GM19193 (cell line): ENCODE measurements around the gene SLC6A6.

Experiments
- POLR2A ChIP-seq: IDR thresholded peaks from 4 replicates; pipeline ENCODE4 v1.6.1; 2011; ENCODE audit not compliant: insufficient read depth, insufficient read length; ENCODE audit errors: extremely low read depth

The SLC6A6 gene

DNA sequence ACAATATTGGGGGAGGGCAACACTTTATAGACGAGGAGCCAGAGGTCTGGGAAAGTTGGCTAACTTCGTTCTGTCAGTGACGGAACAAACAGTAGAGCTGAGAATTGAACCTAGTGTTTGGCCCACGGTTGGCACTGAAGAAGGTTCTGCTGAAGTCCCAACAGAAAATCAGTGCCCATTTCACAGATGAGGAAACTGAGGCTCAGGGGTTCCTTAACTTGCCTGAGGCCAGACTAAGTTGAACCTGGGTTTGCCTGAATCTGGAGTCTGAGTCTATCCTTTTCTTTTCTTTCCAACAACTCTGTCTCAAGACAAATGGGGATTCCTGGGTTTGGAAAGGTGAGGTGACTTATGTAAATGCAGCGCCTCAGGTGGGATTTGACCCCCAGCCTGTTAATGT is 55.1 kb downstream of the SLC6A6 start:
- no peak for TF ChIP-seq POLR2A

DNA sequence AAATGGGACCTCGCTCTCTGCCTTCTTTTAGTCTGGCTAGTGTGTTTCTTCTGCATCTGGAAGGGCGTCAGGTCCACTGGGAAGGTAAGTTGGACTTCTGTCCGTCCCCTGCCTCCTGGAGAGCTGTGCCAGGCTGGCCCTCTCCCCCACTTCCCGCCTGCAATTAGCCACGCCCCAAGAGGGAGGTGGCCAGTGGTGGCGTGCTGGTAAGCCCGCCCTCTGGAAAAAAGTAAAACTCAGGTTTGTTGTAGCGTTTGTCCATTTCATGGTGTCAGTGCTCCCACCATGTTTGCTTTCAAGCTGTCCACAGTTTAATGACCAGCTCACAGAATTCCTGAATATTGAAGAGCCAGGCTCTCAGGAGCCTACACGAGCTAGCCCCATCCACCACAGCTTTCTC is 55.6 kb downstream of the SLC6A6 start:
- no peak for TF ChIP-seq POLR2A

DNA sequence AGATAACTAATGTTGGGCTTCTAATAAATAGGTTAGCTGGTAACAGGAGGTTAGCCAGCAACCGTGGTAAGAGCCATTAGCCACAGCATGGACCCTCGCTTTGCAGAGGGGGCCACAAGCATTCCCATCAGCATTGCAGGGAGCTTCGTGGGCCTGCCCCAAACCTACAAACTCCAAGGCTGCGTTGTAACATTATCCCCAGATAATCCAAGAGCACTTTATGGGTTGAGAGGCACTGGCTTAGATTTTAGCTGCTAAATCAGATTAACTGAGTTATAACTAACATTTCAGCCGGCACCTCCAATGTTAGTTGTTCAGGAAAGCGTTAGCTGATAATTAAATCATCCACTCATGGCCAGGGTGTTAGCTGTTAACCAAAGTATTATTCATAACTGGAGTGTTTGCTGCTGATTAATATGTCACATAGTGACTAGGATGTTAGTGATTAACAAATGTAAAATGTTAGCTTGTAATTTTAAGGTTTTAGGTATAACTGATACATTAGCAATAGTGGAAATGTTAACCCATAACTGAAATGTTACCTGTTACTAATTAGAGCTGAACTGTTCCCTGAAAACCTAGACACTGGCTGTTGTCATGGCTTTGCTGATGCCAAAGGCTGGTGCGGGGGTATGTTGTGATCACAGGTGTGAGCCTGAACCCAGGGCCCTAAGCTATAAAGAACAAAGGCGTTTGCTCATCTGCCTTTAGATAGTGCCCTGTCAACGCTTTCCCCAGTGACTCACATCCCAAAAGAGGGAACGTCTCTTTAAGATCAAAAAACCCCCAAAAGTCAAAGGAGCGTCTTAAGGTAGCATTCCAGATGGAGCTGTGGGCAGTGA is 56.2 kb downstream of the SLC6A6 start:
- no peak for TF ChIP-seq POLR2A

DNA sequence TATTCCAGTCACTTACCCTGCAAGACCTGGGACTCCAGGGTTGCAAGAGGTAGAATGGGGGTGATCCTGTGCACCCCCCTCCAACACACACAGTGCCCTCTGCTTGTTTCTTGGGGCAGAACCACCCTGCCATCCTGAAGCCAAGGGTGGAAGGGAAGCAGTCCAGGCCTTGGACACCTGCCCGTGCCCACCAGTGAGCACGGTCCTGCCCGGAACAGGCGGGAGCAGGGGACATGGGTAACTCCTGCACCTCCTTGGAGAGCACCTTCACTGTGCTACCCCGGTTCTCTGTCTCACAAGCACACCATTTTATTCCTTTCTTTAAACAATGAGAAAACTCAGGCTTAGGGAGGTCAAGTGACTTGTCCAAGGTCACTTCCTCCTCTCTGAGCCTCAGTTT is 57.0 kb downstream of the SLC6A6 start:
- TF ChIP-seq POLR2A = no peak

DNA sequence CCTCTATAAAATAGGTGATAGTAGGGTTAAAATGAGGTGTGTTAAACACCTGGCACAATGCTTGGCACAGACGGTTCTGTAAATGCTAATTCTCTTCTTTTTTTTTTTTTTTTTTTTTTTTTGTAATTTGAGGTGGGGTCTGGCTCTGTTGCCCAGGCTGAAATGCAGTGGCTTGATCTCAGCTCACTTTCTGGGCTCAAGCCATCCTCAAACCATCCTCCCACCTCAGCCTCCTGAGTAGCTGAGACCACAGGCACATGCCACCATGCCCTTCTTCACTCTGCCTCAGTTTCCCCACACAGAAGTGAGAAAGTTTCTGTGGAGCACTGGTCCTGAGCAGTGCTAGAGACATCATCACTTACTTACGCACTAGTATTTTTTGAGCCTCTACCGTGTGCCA is 57.4 kb downstream of the SLC6A6 start:
- no peak for TF ChIP-seq POLR2A

DNA sequence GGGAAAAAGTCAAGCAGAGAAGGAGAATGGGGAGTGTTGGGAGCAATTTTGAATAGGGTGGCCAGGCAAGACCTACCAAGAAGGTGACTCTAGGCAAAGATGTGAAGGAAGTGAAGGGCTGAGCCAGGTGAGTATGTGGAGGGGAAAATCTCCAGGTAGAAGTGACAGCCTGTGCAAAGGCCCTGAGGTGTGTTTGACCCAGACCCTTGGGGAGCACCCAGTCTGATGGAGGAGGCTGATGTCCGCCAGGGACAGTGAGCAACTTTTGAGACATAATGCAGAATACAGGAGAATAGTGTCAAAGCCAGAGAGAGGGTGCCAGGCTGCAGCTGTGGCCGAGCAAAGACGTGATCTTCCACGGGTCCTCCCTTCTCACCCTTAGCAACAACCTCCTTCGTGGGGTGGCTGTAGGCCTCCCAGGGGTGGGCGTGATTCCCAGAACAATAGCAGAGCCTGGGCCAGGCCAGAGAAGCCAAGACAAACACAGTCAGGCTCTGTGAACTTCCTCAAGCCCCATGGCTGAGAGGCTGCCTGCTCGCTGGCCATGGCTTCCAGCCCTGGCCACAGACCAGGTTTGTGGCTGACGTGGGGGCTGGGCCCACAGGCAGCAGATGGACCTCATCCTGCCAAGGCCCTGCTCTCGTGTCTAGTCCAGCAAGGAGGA is 58.1 kb downstream of the SLC6A6 start:
- TF ChIP-seq POLR2A = no peak

DNA sequence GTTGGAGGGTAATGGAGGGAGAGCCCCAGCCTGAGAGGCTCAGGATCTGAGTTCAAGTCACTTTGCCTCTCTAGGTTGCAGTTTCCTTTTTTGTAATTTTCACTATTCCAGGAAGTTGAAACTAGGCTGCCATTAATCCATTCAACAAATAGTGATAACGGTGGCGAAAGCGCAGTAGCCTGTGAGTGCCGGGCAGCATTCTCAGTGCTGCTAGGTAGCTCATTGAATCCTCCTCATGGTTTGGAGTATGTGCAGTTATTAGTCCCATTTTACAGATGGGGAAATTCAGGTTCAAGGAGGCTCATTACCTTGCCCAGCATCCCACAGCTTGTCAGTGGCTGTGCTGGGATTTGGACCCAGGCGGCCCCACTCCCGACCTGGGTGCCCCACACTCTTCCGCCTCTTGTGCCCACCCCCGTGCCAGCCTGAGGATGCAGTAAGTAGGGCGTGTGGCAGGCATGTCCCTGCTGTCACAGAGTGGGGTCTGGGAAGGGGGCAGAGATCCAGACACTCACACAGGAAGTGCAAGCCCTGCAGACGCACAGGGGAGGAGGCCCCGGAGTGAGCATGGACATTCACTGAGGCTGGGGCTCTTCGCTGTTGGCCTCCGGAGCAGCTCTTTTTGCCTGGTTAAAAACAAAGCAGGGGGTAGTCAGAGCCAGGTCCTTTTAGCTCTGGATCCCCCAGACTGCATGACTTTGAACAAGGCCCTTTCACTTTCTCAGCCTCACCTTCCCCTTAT is 58.8 kb downstream of the SLC6A6 start:
- TF ChIP-seq POLR2A = no peak

DNA sequence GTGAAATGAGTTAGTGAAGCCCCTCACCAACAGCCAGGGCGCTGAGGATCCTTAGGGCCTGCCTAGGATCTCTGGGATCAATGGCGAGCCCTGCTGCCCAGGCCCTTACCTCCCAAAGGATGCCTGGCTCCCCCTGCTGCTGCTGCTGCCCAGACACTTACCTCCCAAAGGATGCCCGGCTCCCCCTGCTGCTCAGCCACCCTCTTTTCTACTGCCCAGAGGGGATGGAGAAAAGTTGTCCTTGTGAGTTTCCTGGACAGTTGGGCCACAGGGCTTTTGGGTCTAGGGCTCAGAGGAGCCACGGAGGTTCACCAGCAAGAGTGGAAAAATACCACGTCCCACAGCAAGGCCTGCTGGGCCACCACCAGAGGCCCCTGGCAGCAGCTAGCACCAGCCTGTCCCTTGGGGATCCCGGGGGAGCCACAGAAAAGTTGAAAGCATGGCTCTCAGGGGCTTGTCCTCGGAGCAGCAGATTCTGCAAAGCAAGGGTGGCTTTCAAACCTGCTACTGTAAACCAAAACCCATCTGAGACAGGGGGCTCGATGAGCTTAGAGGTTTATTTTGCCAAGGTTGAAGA is 59.4 kb downstream of the SLC6A6 start:
- no peak for TF ChIP-seq POLR2A

DNA sequence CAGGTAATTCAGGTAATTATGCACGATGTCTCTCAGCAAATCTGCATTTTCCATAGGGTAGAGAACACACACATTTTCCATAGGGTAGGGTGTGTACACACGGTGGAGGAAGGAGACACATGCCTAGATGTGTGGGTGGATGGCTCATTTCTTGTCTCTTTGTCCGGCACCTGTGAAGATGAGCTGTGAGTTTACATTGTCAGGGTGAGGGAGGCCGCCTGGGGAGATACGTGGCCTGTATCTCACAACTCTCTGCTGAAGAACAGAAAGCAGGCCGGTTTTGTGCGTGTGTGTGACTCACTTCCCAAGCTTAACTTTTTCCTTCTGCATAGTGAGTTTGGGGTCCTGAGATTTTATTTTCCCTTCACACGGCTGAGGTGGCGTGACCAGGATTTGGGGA is 60.3 kb downstream of the SLC6A6 start:
- no peak for TF ChIP-seq POLR2A

DNA sequence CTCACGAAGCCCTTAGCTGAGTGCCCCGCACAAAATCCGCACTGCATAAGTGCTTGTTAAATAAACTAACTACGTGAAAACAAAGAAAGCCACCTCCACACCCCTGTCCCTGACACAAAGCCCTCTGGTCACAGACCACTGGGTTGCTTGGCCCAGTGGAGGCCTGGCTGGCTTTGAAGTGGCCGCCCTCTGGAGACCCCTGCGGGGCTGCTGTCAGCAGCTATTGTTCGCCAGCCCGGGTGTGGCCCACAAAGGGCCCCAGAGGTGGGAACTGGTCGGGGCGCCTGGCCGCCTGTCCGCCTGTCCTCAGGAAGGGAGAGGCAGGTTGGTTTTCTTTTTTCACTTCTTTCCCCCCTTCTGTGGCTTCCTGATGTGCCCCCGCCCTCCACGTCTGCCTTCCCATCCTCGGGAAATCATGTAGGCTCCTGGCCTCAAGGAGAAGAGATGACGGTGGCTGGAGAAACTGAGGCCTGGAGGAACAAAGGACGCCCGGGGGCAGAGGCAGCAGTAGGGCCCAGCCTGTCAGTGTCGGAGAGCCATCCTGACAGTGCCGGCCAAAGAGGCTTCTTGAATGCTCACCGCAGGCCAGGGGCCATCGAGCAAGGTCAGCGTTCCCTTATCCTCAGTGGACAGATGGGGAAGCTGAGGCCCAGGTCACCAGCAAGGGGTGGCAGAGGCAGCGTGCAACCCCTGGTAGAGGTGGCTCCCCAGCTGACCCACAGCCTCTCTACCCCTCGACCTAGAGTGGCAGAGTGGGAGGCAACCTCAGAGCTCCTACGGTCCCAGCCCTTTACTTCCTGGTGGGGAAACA is 61.1 kb downstream of the SLC6A6 start:
- no peak for TF ChIP-seq POLR2A

DNA sequence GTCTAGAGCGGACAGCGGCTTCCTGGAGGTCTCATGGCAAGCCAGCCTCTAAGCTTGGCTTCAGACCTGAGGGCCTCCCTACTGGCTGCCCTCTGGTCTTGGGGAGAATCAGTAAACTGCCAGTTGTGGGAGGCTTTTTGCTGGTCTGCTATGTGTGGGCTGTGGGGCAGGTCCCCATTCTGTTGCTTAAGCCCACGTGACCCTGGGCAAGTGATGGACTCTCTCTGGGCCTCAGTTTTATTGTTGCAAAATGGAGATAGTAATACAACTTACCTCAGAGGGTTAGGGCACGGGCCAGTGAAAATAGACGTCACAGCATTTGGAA is 61.7 kb downstream of the SLC6A6 start:
- no peak for TF ChIP-seq POLR2A

DNA sequence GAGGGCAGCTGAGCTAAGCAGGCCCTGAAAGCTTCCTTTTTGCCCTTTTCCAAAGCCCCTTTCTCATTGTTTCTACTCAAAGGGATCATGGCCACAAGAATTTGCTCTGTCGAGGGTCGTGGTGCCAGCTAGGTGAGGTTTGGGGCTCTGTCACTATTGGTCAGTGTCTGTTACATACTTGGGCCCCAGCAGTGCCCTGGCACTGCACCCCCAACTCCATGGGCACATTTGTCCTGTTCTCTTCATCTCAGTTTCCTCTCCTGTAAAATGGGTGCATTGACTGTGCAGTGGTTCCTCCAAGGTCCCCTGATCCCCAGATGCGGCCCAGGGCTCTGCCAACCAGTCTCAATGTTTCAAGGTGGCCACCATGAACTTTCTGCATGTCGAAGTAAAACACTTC is 62.1 kb downstream of the SLC6A6 start:
- no peak for TF ChIP-seq POLR2A

DNA sequence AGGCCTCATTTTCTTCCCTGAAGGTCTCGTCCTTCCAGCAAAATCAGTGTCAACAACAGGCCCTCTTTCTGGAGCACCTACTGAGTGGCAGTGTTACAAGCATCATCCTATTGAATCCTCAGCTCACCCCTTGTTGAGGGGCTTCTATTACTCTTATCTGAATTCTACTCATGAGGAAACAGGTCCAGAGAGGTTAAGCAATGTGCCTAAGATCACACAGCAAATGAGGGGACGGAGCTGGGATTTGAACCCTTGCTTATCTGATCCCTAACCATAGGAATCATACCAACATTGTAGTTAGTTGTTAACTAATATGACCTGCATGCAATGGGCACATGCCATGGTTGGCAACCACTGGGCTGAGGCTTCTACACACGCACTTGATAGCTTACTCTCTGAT is 63.0 kb downstream of the SLC6A6 start:
- TF ChIP-seq POLR2A = no peak

DNA sequence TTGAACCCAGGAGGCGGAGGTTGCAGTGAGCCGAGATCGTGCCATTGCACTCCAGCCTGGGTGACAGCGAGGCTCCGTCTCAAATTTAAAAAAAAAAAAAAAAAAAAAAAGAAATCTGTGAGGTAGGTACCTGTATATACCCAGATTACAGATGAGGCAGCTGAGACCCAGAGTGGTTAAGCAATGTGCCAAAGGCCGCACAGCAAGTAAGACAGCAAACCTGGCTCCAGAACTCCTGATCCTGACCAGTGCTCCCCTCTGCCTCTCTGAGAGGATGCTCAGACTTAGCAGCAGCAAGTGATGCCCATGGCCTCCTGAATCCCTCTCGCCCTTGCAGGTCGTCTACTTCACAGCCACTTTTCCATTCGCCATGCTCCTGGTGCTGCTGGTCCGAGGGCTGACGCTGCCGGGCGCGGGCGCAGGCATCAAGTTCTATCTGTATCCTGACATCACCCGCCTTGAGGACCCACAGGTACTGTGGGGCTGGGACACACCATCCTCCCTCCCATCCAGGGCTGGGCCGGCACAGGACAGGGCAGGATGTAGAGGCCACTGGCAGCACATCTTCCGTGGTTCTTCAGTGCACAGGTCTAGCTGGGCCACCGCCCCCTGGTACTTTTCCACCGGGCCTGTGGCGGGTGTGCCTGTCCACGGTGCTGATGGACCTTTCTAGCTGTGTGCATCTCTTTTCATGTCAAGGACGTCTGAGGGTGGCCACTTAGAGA is 63.9 kb downstream of the SLC6A6 start:
- no peak for TF ChIP-seq POLR2A

DNA sequence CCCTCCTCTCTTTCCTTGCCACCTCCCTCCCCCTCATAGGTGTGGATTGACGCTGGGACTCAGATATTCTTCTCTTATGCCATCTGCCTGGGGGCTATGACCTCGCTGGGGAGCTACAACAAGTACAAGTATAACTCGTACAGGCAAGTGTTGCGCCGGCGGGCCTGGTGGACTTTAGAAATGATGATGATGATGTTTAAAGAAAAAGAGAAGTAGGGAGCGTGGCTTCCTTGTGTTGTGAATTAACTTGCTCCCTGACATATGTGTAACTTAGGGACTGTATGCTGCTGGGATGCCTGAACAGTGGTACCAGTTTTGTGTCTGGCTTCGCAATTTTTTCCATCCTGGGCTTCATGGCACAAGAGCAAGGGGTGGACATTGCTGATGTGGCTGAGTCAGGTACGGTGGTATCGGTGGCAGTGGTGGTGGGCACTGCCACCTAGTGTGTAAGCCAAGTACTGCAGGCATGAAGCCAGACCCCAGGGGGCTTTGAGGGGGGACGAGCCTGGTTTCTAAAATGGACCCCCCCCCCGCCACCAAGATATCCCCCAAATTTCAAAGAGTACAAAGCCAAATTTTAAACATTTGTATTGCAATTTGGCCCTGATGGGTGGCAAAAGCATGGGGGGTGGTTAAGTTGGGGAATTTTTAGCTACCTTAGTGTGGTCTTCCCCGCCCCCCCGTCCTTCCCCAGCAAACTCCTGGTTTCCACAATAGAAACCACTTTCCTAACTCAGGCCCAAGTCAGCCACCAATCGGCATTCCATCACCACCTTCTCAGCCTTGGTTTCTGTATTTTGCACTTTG is 65.6 kb downstream of the SLC6A6 start:
- TF ChIP-seq POLR2A = no peak
